GM19025 (cell line): Measurements from ENCODE around the gene MRPS12.

Experiments
- ATAC-seq: cut with Tn5 transposase; IDR thresholded peaks from one replicate; pipeline ENCODE4 v1.9.1; 2021; ENCODE audit warnings: mild to moderate bottlenecking, low read depth, moderate library complexity; ENCODE audit not compliant: unreplicated experiment

MRPS12 gene

DNA sequence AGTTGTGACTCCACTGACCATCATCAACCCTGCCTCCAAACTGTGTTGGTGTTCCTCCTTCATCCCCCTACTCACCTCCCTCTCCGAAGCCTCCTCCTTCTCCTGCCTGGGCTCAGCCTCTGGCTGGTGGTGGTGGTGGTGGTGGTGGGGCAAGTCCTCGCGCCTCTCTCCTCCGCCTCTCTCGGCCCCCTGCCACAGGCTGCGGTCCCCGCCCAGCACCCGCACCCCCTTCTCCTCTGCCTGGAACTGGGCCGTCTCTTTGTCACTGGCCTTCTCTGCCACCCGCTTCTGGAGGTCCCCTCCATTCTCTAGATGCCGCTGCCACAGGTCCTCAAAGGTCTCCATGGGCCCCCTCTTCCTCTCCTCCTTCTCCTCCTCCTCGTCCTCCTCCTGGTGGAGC is 20.3 kb upstream of the MRPS12 start:
- no peak for ATAC-seq

DNA sequence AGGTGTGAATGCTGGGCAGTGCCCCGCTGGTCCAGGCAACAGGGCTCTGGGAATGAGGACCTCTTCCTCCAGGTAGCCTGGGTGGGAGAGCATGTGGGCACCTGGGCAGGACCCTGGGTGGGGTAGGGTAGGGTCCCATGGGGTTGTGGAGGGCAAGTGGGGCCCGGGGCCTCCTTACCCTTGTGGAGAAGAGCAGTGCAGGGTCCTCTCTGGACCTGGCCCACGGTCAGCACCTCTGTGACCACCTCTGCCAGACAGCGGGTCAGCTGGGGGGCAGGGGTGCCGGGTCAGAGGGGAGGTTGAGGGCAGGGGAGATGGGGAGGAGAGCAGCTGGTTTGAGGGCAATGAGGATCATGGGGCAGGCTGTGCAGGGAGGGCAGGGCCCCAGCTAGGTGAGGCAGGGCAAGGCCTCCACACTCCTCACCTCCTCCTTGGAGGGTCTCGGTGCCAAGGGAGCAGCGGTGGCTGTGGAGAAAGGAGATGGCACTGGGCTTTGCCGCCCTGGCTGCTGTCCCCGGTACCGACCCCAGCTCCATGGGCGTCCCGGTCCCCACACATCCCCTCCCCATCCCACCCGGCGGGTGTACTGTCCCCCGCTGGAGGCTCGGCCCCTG is 19.2 kb upstream of the MRPS12 start:
- ATAC-seq: no peak

DNA sequence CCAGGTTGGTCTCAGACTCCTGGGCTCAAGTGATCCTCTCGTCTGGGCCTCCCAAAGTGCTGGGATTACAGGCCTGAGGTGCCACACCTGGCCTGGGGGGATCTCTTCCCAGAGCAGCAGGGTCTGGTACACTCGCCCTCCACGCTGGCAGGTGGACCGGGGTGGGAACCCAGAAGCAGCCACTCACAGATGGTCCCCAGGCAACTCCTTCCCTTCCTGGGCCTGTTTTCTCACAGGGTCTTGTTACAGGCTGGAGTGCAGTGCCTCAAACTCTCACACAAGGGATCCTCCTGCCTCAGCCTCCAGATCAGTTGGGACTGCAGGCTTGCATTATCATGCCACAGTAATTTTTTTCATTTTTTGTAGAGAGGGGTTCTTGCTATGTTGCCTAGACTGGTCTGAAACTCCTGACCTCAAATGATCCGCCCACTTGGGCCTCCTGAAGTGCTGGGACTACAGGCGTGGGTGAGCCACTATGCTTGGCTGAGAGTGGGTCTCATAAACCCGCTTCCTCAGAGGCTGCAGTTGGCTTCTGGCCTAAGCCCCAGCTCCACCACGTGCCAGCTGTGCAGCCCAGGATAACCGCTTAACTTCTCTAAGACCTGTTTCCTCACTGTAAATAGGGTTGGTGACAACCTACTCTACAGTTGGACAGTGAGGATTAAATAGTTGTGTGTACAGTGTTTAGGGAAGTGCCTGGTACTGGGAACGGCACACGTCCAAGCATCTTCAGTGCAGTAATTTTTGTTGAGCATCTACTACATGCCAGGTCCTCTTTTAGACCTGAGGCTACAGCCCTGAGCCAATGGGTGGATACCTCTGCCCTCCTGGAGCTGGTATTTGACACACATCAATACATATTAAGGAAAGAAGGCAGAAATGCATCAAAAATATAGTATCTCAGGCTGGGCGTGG is 17.9 kb upstream of the MRPS12 start:
- ATAC-seq: no peak

DNA sequence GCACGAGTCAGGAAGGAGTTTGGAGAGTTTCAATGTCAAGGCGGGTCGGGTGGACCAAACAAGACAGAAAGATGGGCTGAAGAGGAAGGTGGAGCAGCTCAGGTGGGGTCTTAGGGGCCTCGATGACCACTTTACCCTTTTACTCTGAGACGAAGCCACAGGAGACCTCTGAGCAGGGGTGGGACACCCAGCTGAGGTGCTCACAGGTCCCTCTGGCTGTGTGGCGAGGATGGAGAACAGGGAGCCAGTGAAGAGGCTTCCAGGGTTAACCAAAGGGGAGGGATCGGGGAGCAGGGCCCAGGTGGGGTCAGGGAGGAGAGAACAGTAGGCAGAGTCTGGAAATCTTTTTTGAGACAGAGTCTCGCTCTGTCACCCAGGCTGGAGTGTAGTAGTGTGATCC is 16.8 kb upstream of the MRPS12 start:
- no peak for ATAC-seq

DNA sequence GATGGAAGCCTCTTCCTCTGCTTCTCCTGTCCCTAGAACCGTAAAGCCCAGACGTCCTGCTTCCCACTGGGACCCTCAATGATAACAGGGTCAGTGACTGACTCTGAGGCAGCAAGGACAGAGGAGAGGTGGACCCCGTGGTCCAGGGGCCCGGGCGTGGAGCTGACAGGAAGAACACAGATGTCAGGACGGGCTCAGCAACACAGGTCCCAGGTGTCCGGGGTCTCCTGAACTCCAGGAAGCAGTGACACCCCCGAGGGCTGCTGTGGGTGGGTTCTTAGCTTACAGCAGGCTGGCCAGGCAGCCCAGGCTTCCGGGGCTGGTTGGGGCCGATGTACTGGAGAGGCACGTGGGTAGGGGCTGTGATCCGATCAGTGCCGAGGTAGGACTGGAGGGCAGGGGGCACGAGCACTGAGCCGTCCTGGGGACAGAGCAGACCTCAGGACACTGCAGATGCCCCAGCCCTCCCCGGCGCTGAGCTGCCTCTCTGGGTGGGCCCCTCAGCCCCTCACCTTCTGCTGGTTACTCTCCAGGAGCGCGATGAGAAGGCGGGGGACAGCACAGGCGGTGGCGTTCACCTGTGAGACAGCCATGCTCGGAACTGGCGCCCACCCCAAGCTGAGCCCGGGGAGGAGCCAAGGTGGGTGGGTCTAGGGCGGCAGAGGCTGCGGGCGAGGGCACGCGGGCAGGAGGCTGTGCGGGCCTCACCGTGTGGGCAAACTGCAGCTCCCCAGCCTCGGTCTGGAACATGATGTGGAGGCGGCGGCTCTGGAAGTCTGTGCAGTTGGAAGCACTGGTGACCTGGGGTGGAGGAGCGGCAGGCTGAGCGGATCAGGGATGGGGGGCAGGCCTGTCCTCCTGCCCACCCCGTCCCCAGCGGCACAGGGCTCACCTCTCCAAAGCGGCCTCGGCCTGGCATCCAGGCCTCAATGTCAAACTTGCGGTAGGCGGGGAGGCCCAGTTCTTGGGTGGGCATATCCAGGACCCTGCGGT is 15.1 kb upstream of the MRPS12 start:
- no peak for ATAC-seq

DNA sequence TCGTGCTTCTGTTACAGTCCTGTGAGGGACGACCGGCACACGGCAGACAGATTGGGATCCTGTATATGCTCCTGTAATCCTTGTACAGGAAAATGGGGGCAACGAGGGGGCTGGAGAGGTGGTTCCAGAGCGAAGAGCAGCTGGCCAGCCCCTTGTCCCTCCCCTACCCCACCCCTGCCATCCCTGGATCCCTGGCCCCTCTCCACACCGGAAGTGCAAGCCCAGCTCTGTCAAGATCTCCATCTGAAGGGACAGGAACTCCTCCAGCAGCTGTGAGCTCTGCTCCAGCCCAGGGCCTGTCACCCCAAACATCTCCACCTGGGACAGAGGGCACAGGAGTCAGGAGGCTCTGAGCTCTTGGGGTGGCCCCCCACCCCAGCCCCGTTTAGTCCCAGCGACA is 13.2 kb upstream of the MRPS12 start:
- ATAC-seq: no peak

DNA sequence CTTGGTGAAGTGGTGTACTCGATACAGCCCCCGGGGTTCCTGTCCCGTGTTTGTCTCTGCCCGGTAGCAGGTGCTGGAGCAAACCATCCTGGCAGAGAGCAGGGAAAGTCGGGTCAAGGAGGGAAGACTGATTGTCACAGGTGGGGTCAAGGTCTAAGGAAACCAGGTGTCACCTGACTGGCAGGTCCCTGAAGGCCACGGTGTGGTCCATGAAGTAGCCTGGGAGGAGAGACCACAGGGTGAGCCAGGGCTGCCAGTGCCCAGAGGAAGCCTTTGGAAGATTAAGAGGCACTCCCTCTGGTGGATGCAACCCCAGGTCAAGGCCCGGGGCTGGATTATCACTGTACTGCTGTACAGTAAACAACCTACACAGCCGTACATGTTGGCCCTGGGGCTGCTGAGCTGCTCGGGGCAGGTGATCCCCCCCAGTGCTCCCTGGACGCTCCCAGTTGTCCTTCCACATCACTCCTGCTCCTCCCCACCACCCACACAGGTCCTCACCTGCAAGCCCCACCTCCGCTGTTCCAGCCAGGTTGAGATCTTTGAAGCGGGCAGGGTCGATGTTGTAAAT is 12.7 kb upstream of the MRPS12 start:
- ATAC-seq: no peak

DNA sequence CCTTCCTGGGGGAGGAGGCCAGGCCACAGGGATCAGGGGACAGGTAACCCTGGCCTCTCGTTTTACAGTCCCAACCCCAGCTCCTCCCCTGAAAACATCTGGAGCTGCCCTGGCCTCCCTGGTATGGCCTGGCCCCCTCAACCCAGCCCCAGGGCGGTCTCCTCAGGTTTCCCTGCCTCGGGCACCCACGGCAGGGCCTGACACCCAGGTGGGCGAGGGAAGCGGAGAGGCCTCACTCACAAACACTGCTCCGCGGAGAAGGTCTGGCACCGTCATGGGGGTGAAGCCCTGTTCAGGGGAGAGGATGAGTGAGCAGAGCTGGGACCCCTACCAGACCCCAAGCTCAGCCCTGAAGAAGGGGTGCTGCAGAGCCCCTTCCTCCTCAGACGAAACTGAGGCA is 12.2 kb upstream of the MRPS12 start:
- no peak for ATAC-seq

DNA sequence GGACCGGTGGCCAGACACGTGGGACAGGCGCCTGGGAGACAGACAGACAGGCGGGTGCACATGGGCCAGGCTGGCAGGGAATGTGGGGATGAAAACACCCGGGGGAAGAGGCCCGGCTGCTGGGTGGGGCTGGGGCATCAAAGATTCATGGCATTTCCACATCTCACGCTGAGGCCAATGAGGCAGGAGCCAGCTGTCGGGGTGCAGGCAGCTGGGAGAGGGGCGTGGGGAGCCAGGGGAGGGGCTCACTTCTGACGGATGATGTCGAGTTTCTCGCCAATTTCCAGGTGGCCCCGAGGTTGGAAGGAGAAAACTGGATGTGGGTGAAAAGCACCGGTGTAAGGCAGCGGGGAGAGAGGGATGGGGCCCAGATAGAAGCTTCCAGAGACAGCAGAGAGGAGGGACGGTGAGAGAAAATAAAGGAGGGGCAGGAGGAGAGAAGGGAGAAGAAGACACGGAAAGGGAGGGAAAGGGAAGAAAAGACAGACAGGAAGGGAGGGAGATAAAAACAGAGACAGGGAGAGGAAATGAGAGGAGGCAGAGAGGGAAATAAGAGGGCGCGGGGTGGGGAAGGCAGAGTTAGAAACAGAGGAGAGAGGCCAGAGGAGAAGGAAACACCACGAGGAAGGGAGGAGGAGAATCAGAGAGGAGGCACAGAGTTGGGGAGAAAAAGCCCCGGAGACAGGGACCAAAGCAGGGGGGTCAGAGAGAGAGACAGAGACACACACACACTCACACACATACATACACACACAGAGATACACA is 10.7 kb upstream of the MRPS12 start:
- ATAC-seq: no peak

DNA sequence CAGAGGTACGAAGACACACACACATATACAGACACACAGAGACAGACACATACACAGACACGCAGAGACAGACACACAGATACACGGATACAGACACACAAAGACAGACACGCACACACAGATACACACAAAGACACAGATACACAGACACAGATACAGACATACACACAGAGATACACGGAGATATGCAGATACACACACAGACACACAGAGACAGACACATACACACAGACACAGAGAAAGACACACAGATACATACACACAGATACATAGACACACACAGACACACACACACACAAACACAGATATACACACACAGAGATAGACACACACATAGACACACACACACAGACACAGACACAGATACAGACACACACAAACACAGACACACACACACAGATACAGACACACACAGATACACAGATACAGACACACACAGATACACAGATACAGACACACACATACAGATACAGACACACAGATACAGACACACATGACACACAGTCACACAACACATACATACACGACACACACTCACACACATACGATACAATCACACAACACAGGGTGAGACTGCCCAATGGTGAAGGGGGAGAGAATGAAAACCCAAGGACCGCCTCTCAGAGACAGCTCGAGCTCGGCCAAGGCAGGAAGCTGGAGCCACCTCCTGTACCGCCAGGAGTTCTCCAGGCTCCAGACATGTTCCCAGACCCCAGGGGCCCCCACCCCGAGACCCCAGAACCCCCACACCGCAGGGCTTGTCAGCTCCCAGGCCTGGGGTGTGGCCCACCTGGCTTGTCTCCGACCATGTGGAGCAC is 9.9 kb upstream of the MRPS12 start:
- ATAC-seq: no peak

DNA sequence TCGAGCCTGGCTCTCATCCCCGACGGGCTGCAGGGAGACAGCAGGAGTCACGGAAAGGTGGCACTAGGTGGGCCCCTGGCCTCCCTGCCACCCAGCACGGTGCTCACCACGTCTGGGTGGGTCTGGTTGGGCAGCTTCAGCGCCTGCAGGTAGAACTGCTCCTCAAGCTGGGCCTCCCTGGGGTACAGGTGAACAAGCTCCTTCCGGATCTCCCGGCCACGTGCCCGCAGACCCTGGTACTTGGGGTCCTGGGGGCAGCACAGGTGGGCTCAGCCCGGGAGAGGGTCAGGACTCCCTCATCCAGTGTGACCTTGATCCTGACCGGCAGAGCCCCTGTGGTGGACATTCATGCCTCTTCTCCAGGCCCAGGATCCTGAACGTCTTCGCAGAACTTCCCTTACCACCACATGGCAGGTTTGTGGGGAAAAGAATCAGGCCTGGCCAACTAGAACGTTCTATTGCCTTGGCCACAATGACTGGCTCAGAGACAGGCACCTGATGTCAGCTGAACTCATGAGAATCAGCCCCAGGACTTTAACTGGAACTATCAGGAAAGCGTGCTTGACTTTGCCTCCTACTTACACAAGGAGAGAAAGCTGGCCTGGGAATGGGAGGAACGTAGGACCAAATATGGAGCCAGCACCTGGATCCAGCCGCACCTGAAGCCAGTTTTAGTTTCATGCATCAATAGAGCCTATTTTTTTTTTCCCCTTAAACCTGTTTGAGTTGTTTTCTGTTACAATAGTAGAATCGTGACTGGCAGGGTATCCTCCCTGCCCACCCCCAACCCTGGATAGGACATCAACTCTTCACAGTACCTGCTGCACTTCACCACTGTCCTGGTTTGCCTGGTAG is 9.1 kb upstream of the MRPS12 start:
- no peak for ATAC-seq

DNA sequence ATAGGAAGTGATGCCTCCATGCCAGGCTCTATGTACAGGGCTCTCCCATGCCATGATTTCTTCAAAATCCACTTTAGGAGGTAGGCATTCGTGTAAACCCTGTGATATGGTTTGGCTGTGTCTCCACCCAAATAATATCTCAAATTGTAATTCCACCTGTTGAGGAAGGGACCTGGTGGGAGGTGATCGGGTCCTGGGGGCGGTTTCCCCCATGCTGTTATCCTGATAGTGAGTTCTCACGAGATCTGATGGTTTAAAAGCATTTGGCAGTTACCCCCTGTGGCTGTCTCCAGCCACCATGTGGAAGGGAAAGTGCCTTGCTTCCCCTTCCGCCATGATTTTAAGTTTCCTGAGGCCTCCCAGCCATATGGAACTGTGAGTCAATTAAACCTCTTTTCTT is 8.3 kb upstream of the MRPS12 start:
- ATAC-seq: no peak

DNA sequence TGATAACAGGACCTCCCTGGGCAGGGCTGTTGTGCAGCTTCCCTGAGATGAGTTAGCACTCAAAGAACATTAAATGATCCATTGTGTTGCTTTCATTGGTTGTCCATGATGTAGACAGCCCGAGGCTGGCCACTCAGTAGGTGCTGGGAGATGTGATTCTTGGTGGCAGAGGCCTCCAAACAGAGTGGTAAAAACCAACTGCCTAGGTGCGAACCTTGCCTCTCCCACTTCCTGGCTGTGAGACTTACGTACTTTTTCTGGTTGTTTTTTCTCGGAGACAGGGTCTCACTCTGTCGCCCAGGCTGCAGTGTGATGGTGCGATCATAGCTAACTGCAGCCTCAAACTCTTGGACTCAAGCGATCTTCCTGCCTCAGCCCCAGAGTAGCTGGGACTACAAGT is 6.4 kb upstream of the MRPS12 start:
- ATAC-seq: no peak

DNA sequence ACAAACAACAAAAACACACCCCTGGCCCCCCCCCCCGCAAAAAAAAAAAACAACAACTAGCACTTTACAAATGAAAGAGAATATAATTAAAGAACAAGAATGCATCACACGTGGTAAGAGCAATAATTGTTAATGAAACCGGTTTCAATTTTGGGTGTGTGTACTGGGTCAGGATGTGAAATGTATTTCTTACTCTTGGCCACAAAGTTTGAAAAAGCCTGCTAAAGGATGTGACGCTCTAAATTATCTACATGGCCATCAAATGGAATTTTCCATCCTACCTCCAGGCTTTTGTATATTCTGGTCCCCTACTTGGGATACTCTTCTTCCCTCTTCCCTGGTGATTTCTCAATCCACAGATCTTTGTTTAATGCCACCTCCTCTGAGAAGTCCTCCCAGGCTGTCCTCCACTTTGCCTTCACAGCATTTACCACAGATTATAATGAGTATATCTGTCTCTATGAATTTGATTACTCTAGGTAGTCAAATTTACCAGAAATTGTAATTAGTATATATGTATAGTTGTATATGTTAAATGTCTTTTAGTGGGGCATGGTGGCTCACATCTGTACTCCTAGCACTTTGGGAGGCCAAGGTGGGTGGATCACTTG is 2.2 kb upstream of the MRPS12 start:
- no peak for ATAC-seq

DNA sequence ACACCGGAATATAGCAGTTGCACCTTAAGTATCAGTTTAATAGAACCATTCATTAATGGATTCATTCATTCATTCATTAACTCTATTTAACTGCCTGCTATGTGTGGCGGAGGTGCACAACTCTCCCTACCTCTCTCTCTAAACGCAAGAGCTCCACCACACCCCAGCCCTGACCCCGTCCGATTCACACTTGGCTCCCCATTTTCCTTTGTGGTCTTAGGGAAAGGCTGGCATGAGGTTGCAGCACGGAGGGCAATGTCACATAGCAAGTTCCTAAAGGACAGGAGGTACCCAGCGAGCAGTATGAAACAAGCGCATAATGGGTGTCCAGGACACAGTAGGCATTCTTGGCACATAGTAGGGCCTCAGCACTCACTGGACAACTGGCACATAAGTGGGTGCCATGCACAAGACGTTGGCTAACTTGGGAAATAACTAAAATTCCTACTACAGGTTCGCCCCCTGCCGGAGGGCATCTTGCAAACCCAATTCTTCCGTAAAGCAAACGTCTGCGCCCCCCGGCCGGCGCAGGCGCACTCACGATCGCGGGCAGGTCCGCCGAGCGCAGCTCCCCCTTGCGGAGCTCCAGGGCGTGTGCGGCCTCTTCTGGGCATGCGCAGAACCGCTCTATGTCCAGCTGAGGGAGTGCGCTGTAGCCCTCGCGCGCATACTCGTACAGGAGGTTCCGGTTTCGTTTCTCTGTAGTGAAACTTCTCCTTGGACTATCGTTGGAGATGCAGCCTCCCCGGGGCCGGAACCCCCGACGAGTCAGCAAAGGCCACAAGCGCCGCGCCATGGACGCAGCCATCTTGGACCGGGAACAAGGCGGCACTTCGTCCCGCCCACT is 592 bp upstream of the MRPS12 start, which contains the start of gene SARS2:
TSS of gene SARS2 (minus strand) at position 835 of the 847 bp plus-strand sequence. CDS start at position 808, 27 bp downstream.
- ATAC-seq: peak; percentile 51

DNA sequence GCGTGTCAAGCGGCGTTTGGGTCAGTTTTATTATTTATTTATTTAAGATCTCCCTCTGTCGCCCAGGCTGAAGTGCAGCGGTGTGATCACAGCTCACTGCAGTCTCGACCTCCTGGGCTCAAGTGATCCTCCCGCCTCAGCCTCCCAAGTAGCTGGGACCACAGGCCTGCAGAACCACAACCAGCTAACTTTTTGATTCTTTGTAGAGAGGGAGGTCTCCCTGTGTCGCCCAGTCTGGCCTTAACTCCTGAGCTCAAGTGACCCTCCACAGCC is 713 bp downstream of the MRPS12 start:
- ATAC-seq: no peak
